ENCODE measurements around the gene CAMTA1.

DNA sequence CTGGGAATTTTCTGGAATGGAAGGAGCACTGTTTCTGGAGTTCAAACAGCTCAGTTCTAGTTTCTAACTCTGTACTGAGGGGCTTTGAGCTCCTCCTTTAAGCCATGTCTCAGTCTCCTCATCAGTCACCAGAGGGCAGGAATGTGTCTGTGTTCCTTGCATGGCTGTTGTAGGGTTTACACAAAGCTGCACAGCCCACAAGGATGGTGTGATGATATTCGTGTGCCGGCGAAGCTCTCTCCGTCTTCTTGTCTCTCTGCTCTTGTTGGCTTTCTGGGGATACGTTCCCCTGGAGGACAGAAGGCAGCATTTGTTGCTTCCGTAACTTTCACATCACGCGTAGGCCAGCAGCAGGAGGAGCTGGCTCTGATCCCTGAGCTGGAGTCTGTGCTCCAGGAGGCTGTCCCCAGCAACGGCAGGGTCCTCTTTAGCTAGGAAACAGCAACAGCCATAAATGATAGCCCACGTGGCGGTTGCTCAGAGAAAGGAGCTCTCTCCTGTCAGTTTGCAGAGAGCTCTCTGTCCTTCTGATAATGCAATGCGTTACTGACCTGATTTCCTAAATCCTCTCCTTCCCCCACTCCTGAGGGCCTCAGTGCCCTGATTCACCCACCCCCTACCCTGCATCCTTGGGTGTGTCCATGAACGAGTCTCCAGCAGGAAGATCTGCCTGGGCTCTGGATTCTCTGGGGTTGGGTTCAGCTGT is 796.7 kb downstream of the CAMTA1 start:
- no peak for TF ChIP-seq POLR2A (conservative IDR thresholded peaks at IDR 0.05)
- no peak for TF ChIP-seq ZC3H4 (CRISPR knock-in tag; IDR thresholded peaks at IDR 0.05; ENCODE audit: borderline replicate concordance)
- no peak for TF ChIP-seq ZFP36 (IDR thresholded peaks at IDR 0.05; ENCODE audit: low read depth, low read length, partially characterized antibody)
- no peak for TF ChIP-seq TRIM24 (IDR thresholded peaks at IDR 0.05)
- TF ChIP-seq TAL1 (IDR thresholded peaks at IDR 0.05): no peak
- TF ChIP-seq, protein P1, sequence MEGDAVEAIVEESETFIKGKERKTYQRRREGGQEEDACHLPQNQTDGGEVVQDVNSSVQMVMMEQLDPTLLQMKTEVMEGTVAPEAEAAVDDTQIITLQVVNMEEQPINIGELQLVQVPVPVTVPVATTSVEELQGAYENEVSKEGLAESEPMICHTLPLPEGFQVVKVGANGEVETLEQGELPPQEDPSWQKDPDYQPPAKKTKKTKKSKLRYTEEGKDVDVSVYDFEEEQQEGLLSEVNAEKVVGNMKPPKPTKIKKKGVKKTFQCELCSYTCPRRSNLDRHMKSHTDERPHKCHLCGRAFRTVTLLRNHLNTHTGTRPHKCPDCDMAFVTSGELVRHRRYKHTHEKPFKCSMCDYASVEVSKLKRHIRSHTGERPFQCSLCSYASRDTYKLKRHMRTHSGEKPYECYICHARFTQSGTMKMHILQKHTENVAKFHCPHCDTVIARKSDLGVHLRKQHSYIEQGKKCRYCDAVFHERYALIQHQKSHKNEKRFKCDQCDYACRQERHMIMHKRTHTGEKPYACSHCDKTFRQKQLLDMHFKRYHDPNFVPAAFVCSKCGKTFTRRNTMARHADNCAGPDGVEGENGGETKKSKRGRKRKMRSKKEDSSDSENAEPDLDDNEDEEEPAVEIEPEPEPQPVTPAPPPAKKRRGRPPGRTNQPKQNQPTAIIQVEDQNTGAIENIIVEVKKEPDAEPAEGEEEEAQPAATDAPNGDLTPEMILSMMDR (IDR thresholded peaks at IDR 0.05 in 2 of 3, conservative IDR thresholded peaks at IDR 0.05 in 1 of 3; ENCODE audit: insufficient read depth in 2 of 3, low read depth in 1 of 3, low read length in 3 of 3): no peak; a peak in 1 of 6 replicates
- no peak for TF ChIP-seq RCOR1 (IDR thresholded peaks at IDR 0.05; ENCODE audit: borderline replicate concordance in 1 of 2, low read depth in 2 of 2, low read length in 2 of 2)
